Right lobe of liver (tissue), 6 donors: ENCODE results near the gene P2RX2. TPM values are rescaled to one million over a fixed set of nuclear protein-coding genes. Genes with fewer than 3 reads are reported as not detected.

Experiments
- ATAC-seq, 4 donors: fragments of 200-7000 bp; cut with Tn5 transposase; one replicate each; pipeline ENCODE4 v1.9.1; 2020; ENCODE audit warnings: mild to moderate bottlenecking in 4 of 4, moderate library complexity in 4 of 4
- DNase-seq, 3 donors: peaks; one replicate each; pipeline ENCODE4 v3.0.0-alpha.2; 2020
- H3K27ac ChIP-seq, 3 donors: fragments of 200-600 bp; one replicate each; pipeline ENCODE4 v1.8.0; 2022
- H3K27me3 ChIP-seq, 2 donors: fragments of 200-600 bp; one replicate each; pipeline ENCODE4 v1.8.0; 2022
- H3K36me3 ChIP-seq, 4 donors: fragments of 200-600 bp; sonication (generic) in 1 of 4; one replicate each; pipeline versions ENCODE4 v1.5.1 to v1.8.0; 2017 to 2022; ENCODE audit warnings: control low read depth in 1 of 4
- H3K4me1 ChIP-seq, 4 donors: fragments of 200-600 bp; sonication (generic) in 1 of 4; one replicate each; pipeline versions ENCODE4 v1.5.1 to v1.8.0; 2017 to 2022; ENCODE audit warnings: control low read depth in 1 of 4
- H3K4me3 ChIP-seq, 3 donors: fragments of 200-600 bp; one replicate each; pipeline ENCODE4 v1.8.0; 2022
- H3K9me3 ChIP-seq, 4 donors: fragments of 200-600 bp; sonication (generic) in 1 of 4; one replicate each; pipeline versions ENCODE4 v1.5.1 to v1.8.0; 2017 to 2022; ENCODE audit warnings: control low read depth in 1 of 4
- POLR2A ChIP-seq: fragments of 450-650 bp; IDR thresholded peaks from one replicate; pipeline ENCODE4 v1.6.1; 2017; ENCODE audit warnings: antibody characterized with exemption, mild to moderate bottlenecking
- WGBS: methylation state at CpG from one replicate; pipeline ENCODE4 v1.1.6; 2018; ENCODE audit warnings: low coverage, low lambda C conversion rate; ENCODE audit not compliant: insufficient coverage; ENCODE audit errors: missing lambda C conversion rate; 5-methylcytosine and 5-hydroxymethylcytosine counted together
- intact Hi-C, 2 donors: fragments of 100-400 bp; cut with DNase I; formaldehyde crosslinking; loops; one replicate each; pipeline versions ENCODE4 v1.11.2 to v1.14.1; 2022
- total RNA-seq, 6 experiments: library from RNA; depleted of rRNA in 2 of 6; stranded (reverse); fragments of >200 nt in 2 of 6; fragmentation: NEBNext Ultra II Directional in 3 of 6; extraction: Animal tissue kit (Norgen Biotek cat#: 25700) in 3 of 6; gene quantifications; one replicate each; pipeline versions ENCODE4 v1.1.0 to v1.2.4, GENCODE V29; 2016 to 2023
- TF ChIP-seq, protein P1 (sequence below), 4 donors: fragments of 200-600 bp in 3 of 4; fragments of 450-650 bp in 1 of 4; IDR thresholded peaks; one replicate each; pipeline versions ENCODE4 v1.5.1 to v1.8.0; 2016 to 2022; ENCODE audit warnings: antibody characterized with exemption in 4 of 4, mild to moderate bottlenecking in 2 of 4
- donor health status: DM: no; HTN: yes; CAD: no.
- donor health status: DM: no; HTN: no; CAD: no.
- donor health status: DM: no; HTN: no; CAD: no.
- donor health status: DM: no; HTN: yes; CAD: no.
- donor health status: DM: no; HTN: yes; CAD: no.

Gene P2RX2
- total RNA-seq, 6 experiments from 2014 or later: not detected

DNA sequence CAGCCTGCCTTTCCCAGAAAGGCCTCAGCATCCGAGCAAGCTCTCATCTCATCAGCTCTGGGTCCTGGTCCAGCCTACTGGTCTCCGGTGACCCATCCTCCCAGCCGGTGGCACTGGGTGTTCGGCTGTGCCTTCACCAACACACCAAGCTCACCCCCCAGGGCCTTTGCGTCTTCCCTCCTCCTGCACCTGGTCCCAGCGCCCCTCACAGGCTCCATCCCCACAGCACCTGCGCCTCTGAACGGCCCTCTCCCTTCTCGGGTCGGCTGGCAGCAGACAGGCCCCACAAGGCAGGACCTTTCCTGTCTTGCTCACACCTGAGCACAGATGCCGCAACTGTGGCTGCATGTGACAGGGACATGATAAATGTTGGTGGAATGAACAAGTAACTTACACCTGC is 13.1 kb downstream of the P2RX2 start:
- ATAC-seq (no peak), DNase-seq (peak in 1 of 3 donors; percentile 48)
- 91% methylated on average over 8 of the region's 11 CpGs for WGBS
- H3K36me3 ChIP-seq: peaks cover 0 to 58% (median 15%) of the 10 kb centered on the region in 4 donors
- H3K27ac ChIP-seq: no peak overlapping the region
- H3K27me3 ChIP-seq: no peaks in the 10 kb centered on the region
- no peak overlapping the region for H3K4me3 ChIP-seq
- H3K4me1 ChIP-seq: no peaks in the 10 kb centered on the region
- no peaks in the 10 kb centered on the region for H3K9me3 ChIP-seq
- intact Hi-C loops: no loop called here
- TF ChIP-seq, protein P1, sequence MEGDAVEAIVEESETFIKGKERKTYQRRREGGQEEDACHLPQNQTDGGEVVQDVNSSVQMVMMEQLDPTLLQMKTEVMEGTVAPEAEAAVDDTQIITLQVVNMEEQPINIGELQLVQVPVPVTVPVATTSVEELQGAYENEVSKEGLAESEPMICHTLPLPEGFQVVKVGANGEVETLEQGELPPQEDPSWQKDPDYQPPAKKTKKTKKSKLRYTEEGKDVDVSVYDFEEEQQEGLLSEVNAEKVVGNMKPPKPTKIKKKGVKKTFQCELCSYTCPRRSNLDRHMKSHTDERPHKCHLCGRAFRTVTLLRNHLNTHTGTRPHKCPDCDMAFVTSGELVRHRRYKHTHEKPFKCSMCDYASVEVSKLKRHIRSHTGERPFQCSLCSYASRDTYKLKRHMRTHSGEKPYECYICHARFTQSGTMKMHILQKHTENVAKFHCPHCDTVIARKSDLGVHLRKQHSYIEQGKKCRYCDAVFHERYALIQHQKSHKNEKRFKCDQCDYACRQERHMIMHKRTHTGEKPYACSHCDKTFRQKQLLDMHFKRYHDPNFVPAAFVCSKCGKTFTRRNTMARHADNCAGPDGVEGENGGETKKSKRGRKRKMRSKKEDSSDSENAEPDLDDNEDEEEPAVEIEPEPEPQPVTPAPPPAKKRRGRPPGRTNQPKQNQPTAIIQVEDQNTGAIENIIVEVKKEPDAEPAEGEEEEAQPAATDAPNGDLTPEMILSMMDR (IDR thresholded peaks at IDR 0.05): no peak
- TF ChIP-seq POLR2A: no peak

DNA sequence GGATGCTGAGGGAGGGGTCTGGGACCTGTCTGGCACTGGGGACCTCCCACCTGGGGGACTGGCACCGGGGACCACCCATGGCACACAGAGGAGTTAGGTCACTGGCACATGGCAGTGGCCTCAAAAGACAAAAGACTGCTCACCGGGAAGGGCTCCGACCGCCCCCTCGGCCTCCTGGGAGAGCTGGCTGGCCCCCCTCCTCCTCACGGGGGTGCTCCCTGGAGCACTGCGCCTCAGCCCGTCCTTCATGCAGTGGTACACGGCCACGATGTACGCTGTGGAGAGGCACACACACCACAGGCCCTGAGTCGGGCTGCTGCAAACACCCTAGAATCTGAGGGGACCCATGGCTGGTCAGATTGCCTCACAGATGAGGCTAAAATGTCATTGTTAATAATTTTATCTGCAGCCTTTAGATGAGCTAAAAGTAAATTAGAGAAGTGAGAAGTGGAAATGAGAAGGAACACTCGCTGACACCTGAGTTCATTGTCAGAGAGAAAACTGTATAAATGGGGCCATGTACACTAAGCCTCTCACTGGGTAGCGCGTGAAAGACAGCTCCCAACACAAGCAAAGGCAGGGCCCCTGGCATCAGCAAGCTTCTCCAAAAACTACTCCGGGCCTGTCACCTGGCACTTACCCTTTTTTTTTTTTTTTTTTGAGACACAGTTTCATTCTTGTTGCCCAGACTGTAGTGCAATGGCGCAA is 14.1 kb downstream of the P2RX2 start:
- ATAC-seq: no peak
- Histone ChIP-seq H3K27ac (no peak overlapping the region), H3K36me3 (peaks cover 0 to 67% (median 17%) of the 10 kb centered on the region in 4 donors), H3K9me3 (no peaks in the 10 kb centered on the region), H3K4me3 (no peak overlapping the region), H3K27me3 (no peaks in the 10 kb centered on the region), H3K4me1 (no peaks in the 10 kb centered on the region)
- 58% methylated on average over 6 of the region's 17 CpGs for WGBS
- TF ChIP-seq, protein P1 (IDR thresholded peaks at IDR 0.05): no peak
- no peak for TF ChIP-seq POLR2A
- DNase-seq: peak in 1 of 3 donors; percentile 48
- intact Hi-C loops: no loop called here

DNA sequence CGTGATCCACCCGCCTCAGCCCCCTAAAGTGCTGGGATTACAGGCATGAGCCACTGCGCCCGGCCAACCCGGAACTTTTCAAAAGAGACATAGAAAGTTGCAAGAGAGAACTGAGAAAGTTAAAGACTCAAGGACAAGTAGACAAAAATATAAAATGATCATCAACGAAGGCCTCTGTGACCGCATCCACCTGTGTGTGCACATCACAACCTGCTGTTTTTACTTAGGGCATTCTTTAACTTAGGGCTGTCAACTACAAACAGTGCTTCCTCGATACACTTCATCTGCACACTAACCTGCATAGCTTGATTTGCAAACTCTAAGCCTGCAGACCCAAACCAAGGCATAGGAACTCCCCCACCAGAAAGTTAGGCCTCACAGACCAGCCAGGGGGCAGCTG is 14.8 kb downstream of the P2RX2 start:
- WGBS: 99% methylated on average over 8 of the region's 8 CpGs
- ATAC-seq (no peak), DNase-seq (peak in 1 of 3 donors; percentile 14)
- H3K4me3 ChIP-seq: no peak overlapping the region
- H3K27me3 ChIP-seq: no peaks in the 10 kb centered on the region
- peaks cover 0 to 70% (median 17%) of the 10 kb centered on the region in 4 donors for H3K36me3 ChIP-seq
- no peak for TF ChIP-seq POLR2A
- TF ChIP-seq, protein P1 (IDR thresholded peaks at IDR 0.05): no peak
- intact Hi-C loops: no loop called here
- no peak overlapping the region for H3K27ac ChIP-seq
- no peaks in the 10 kb centered on the region for H3K9me3 ChIP-seq
- H3K4me1 ChIP-seq: no peaks in the 10 kb centered on the region

DNA sequence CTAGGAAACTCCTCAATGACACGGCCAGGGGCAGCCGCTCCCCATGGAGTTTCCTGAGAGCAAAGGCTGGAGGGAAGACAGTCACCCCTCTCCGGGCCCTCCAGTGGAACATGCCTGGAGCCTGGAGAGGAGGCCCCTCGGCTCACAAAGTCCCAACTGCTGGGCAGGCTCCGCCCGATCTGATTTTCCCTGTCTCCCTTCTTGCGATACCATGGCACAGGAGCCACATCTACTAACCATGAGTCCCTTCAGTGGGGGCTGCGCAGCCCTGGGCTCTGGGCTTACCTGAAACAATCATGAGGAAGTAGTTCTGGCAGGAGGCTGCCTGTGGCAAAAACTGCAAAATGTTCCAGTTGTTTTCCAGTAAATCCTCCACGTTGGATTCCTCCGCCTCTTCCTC is 15.3 kb downstream of the P2RX2 start:
- no peak overlapping the region for H3K4me3 ChIP-seq
- TF ChIP-seq, protein P1 (IDR thresholded peaks at IDR 0.05): no peak
- no peak for TF ChIP-seq POLR2A
- H3K9me3 ChIP-seq: no peaks in the 10 kb centered on the region
- peaks cover 0 to 70% (median 17%) of the 10 kb centered on the region in 4 donors for H3K36me3 ChIP-seq
- peak in 1 of 3 donors; percentile 28 for DNase-seq
- WGBS: no CpG with 5 or more reads among the region's 10 CpGs
- ATAC-seq: no peak
- intact Hi-C loops: no loop called here
- H3K27ac ChIP-seq: no peak overlapping the region
- no peaks in the 10 kb centered on the region for H3K4me1 ChIP-seq
- no peaks in the 10 kb centered on the region for H3K27me3 ChIP-seq
